K562 (cell line): Measurements from ENCODE around the gene SLC10A4. TPM values are rescaled to one million over a fixed set of nuclear protein-coding genes. Genes with fewer than 3 reads are reported as not detected.

Source experiments
- ATAC-seq: fragments of 200-7000 bp; cut with Tn5 transposase; 3 replicates; pipeline ENCODE4 v1.9.1; 2020; ENCODE audit warnings: moderate library complexity
- BruUV-seq: library from RNA; stranded (reverse); fragments of 400-500 nt; replicated peaks from 2 replicates; lab custom pipeline; 2021; lab: Mats Ljungman, UMichigan
- CTCF ChIA-PET: fragments of 300-600 bp; formaldehyde crosslinking; extraction: SDS; loops from one replicate; lab custom pipeline; 2021; ENCODE audit warnings: low intra/inter-chr PET ratio; lab: Yijun Ruan, JAX
- POLR2A ChIA-PET: fragments of 300-600, 350-650 bp; sonication (Branson Sonifier 250); formaldehyde crosslinking; extraction: SDS; loops from one replicate; lab custom pipeline; 2021; ENCODE audit warnings: antibody characterized with exemption, inconsistent platforms; lab: Yijun Ruan, JAX
- DNase-seq, 4 experiments: peaks; one replicate each; pipeline versions ENCODE4 v3.0.0 to v3.0.0-alpha.2; 2011 to 2018; ENCODE audit warnings: low spot score in 3 of 4, mixed read lengths in 3 of 4; ENCODE audit errors: extremely low read depth in 1 of 4
- FAIRE-seq: peaks from 2 replicates; lab custom pipeline; 2011; peaks lifted over from hg19 to GRCh38; lab: Jason Lieb, UNC
- H2AFZ ChIP-seq: 2 replicates; pipeline ENCODE4 v1.6.0; 2011; ENCODE audit warnings: low read depth, low read length, control low read depth, inconsistent platforms
- H3K27ac ChIP-seq: fragments of 200-600 bp; 3 replicates; pipeline ENCODE4 v1.8.0; 2011; ENCODE audit warnings: low read depth, mild to moderate bottlenecking, control low read depth, inconsistent platforms, low read length, moderate library complexity, mixed read lengths; ENCODE audit errors: extremely low read depth
- H3K27me3 ChIP-seq, 2 experiments: fragments of 300-600 bp in 1 of 2; 2 replicates in 1 of 2; 3 replicates in 1 of 2; pipeline versions ENCODE4 v1.6.0 to v1.8.0; 2011; ENCODE audit warnings: inconsistent platforms in 2 of 2, low read length in 2 of 2, mild to moderate bottlenecking in 1 of 2, mixed read lengths in 1 of 2, moderate library complexity in 1 of 2; ENCODE audit not compliant: control insufficient read depth in 2 of 2, insufficient read depth in 2 of 2
- H3K36me3 ChIP-seq: fragments of 300-600 bp; 3 replicates; pipeline ENCODE4 v1.8.0; 2011; ENCODE audit warnings: mild to moderate bottlenecking, low read length, inconsistent platforms; ENCODE audit not compliant: control insufficient read depth, insufficient read depth
- H3K4me1 ChIP-seq, 2 experiments: fragments of 200-600 bp in 1 of 2; replicated peaks in 1 of 2; 2 replicates in 1 of 2; 3 replicates in 1 of 2; pipeline versions ENCODE4 v1.5.1 to v1.8.0; 2011; ENCODE audit warnings: inconsistent platforms in 2 of 2, low read length in 2 of 2, mild to moderate bottlenecking in 1 of 2, mixed read lengths in 1 of 2, moderate library complexity in 1 of 2; ENCODE audit not compliant: control insufficient read depth in 2 of 2, insufficient read depth in 2 of 2
- H3K4me2 ChIP-seq: 2 replicates; pipeline ENCODE4 v1.6.1; 2011; ENCODE audit warnings: low read length, control low read depth, inconsistent platforms, mixed read lengths; ENCODE audit not compliant: insufficient read depth
- H3K4me3 ChIP-seq: fragments of 200-600 bp; sonication (generic), shearing (Covaris generic); 2 replicates; pipeline ENCODE4 v1.5.1; 2016; ENCODE audit warnings: control low read depth, inconsistent platforms
- H3K79me2 ChIP-seq: fragments of 200-600 bp; 3 replicates; pipeline ENCODE4 v1.8.0; 2011; ENCODE audit warnings: low read length, inconsistent platforms; ENCODE audit not compliant: control insufficient read depth, insufficient read depth
- H3K9ac ChIP-seq, 2 experiments: 2 replicates each; pipeline versions ENCODE4 v1.6.0 to v1.6.1; 2011; ENCODE audit warnings: low read depth in 2 of 2, low read length in 2 of 2, control low read depth in 1 of 2, inconsistent platforms in 1 of 2, mild to moderate bottlenecking in 1 of 2, mixed read lengths in 1 of 2; ENCODE audit not compliant: insufficient read depth in 1 of 2
- H3K9me1 ChIP-seq: one replicate; pipeline ENCODE4 v1.6.0; 2011; ENCODE audit warnings: inconsistent platforms, mild to moderate bottlenecking, low read length, moderate library complexity; ENCODE audit not compliant: control insufficient read depth, insufficient read depth
- H3K9me3 ChIP-seq: replicated peaks from 2 replicates; pipeline ENCODE4 v1.5.1; 2011; ENCODE audit warnings: low read depth, low read length, inconsistent platforms; ENCODE audit not compliant: control insufficient read depth, insufficient read depth
- H4K20me1 ChIP-seq: replicated peaks from 2 replicates; pipeline ENCODE4 v1.6.1; 2011; ENCODE audit warnings: low read length, inconsistent platforms, mixed read lengths; ENCODE audit not compliant: control insufficient read depth, insufficient read depth
- CAMTA2 ChIP-seq: fragments of 250-450 bp; sonication (Bioruptor Pico); conservative IDR thresholded peaks from 2 replicates; pipeline ENCODE4 v1.5.1; 2022
- CEBPB ChIP-seq: fragments of 450-650 bp; IDR thresholded peaks from 2 replicates; pipeline ENCODE4 v1.6.1; 2016; ENCODE audit warnings: missing genetic modification characterization, missing compliant biosample characterization
- CREB1 ChIP-seq, 2 experiments: sonication (generic) in 1 of 2; formaldehyde crosslinking in 1 of 2; IDR thresholded peaks; 2 replicates each; pipeline versions ENCODE4 v1.6.1 to v1.8.0; 2012 to 2022; ENCODE audit warnings: inconsistent platforms in 1 of 2, mild to moderate bottlenecking in 1 of 2, missing genetic modification reagents in 1 of 2, moderate library complexity in 1 of 2
- DPF2 ChIP-seq: fragments of 450-650 bp; IDR thresholded peaks from 2 replicates; pipeline ENCODE4 v1.6.1; 2016
- ELF1 ChIP-seq: fragments of 200-800 bp; sonication (Bioruptor generic); IDR thresholded peaks from 2 replicates; pipeline ENCODE4 v1.6.1; 2016; ENCODE audit warnings: missing genetic modification characterization, missing compliant biosample characterization
- FOXA1 ChIP-seq: fragments of 450-650 bp; IDR thresholded peaks from 2 replicates; pipeline ENCODE4 v1.6.1; 2016; ENCODE audit warnings: mild to moderate bottlenecking, borderline replicate concordance
- MCM5 ChIP-seq: fragments of 450-650 bp; IDR thresholded peaks from 2 replicates; pipeline ENCODE4 v1.6.1; 2016; ENCODE audit warnings: low read depth
- RBBP5 ChIP-seq: fragments of 200-600 bp; sonication (generic); IDR thresholded peaks from 2 replicates; pipeline ENCODE4 v1.6.1; 2012; ENCODE audit warnings: borderline replicate concordance, mild to moderate bottlenecking, low read length, control low read depth, inconsistent platforms; ENCODE audit not compliant: insufficient read depth, poor library complexity, severe bottlenecking
- RBFOX2 ChIP-seq: fragments of 200-400 bp; formaldehyde crosslinking; IDR thresholded peaks from 2 replicates; pipeline ENCODE4 v1.6.1; 2017; ENCODE audit warnings: low read depth, mild to moderate bottlenecking, low read length, moderate library complexity
- RBM39 ChIP-seq: fragments of 200-400 bp; formaldehyde crosslinking; optimal IDR thresholded peaks from 2 replicates; pipeline ENCODE3; 2018; ENCODE audit warnings: low read depth, low read length
- SAP30 ChIP-seq: fragments of 200-600 bp; sonication (generic); IDR thresholded peaks from 2 replicates; pipeline ENCODE4 v1.6.1; 2012; ENCODE audit warnings: borderline replicate concordance, low read depth, mild to moderate bottlenecking, moderate library complexity, low read length, control low read depth, inconsistent platforms; ENCODE audit not compliant: insufficient read depth, poor library complexity, severe bottlenecking
- TAF1 ChIP-seq: IDR thresholded peaks from 2 replicates; pipeline ENCODE4 v1.6.1; 2011; ENCODE audit warnings: mild to moderate bottlenecking, low read length, moderate library complexity; ENCODE audit not compliant: insufficient read depth, control insufficient read depth, severe bottlenecking; ENCODE audit errors: extremely low read depth
- TCF7 ChIP-seq: sonication (generic); IDR thresholded peaks from 2 replicates; pipeline ENCODE4 v1.6.1; 2016; ENCODE audit warnings: antibody characterized with exemption, borderline replicate concordance
- ZNF197 ChIP-seq: fragments of 200-800 bp; sonication (Bioruptor generic); IDR thresholded peaks from 2 replicates; pipeline ENCODE4 v1.6.1; 2016; ENCODE audit warnings: low read depth, missing genetic modification characterization, missing compliant biosample characterization
- WGBS: fragments of 100-300 bp; shearing (Covaris generic); methylation state at CpG from one replicate; pipeline ENCODE4 v1.1.6; 2016; ENCODE audit warnings: low coverage, mixed read lengths; ENCODE audit not compliant: insufficient coverage; ENCODE audit errors: missing lambda C conversion rate; 5-methylcytosine and 5-hydroxymethylcytosine counted together
- in situ Hi-C: fragments of 300-500 bp; cut with MboI; formaldehyde crosslinking; loops from 4 replicates; pipeline ENCODE4 v1.15.0; 2018; ENCODE audit warnings: inconsistent platforms, mixed read lengths
- intact Hi-C: fragments of 100-400 bp; cut with micrococcal nuclease; formaldehyde crosslinking; loops from 2 replicates; pipeline ENCODE4 v1.14.2; 2022
- polyA plus RNA-seq, 8 experiments: library from polyadenylated mRNA; depleted of rRNA in 4 of 8; stranded (reverse) in 5 of 8; unstranded in 3 of 8; fragments of >200 nt; fragmentation: Nextera tagmentation in 2 of 8; fragmentation: Illumina TruSeq in 1 of 8; extraction: Ambion mirVana in 2 of 8; extraction: Trizol in 1 of 8; gene quantifications; 2 replicates each; pipeline versions ENCODE4 v1.2.1 to v1.2.3, GENCODE V29; 2011 to 2014; ENCODE audit warnings: inconsistent platforms in 1 of 8, missing spikeins in 1 of 8
- total RNA-seq, 7 experiments: library from RNA; depleted of rRNA in 6 of 7; stranded (reverse); fragments of >200 nt in 6 of 7; fragmentation: Illumina TruSeq in 2 of 7; extraction: Trizol in 2 of 7; gene quantifications; 2 replicates each; pipeline versions ENCODE4 v1.2.1 to v1.2.3, GENCODE V29; 2011 to 2021; ENCODE audit warnings: low replicate concordance in 1 of 7
- TF ChIP-seq, protein P1 (sequence below): fragments of 250-450 bp; sonication (Bioruptor Pico); IDR thresholded peaks from 2 replicates; pipeline ENCODE4 v1.8.0; 2022; ENCODE audit warnings: inconsistent platforms, mild to moderate bottlenecking, moderate library complexity, borderline replicate concordance
- TF ChIP-seq, protein P2 (sequence below): sonication (generic); formaldehyde crosslinking; IDR thresholded peaks from 2 replicates; pipeline ENCODE4 v1.8.0; 2023; ENCODE audit warnings: mild to moderate bottlenecking, missing genetic modification reagents
- TF ChIP-seq, protein P3 (sequence below): IDR thresholded peaks from 2 replicates; pipeline ENCODE4 v1.6.1; 2014; ENCODE audit warnings: antibody characterized with exemption

SLC10A4 gene
- total and polyA plus RNA-seq, 9 of the 15 experiments (the other 6 are each of a cell fraction or from before 2014, with no cell fraction given), result 2.5 to 16.9 (median 9.3) TPM

- TF ChIP-seq, protein P1, sequence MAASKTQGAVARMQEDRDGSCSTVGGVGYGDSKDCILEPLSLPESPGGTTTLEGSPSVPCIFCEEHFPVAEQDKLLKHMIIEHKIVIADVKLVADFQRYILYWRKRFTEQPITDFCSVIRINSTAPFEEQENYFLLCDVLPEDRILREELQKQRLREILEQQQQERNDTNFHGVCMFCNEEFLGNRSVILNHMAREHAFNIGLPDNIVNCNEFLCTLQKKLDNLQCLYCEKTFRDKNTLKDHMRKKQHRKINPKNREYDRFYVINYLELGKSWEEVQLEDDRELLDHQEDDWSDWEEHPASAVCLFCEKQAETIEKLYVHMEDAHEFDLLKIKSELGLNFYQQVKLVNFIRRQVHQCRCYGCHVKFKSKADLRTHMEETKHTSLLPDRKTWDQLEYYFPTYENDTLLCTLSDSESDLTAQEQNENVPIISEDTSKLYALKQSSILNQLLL, result no peak
- TF ChIP-seq ZNF197 (CRISPR knock-in tag) (no peak), ELF1 (tag) (no peak), RBBP5 (no peak), SAP30 (no peak), CAMTA2 (CRISPR knock-in tag) (no peak), TCF7 (no peak), CEBPB (tag) (no peak)
- TF ChIP-seq, protein P2, sequence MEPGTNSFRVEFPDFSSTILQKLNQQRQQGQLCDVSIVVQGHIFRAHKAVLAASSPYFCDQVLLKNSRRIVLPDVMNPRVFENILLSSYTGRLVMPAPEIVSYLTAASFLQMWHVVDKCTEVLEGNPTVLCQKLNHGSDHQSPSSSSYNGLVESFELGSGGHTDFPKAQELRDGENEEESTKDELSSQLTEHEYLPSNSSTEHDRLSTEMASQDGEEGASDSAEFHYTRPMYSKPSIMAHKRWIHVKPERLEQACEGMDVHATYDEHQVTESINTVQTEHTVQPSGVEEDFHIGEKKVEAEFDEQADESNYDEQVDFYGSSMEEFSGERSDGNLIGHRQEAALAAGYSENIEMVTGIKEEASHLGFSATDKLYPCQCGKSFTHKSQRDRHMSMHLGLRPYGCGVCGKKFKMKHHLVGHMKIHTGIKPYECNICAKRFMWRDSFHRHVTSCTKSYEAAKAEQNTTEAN (CRISPR knock-in tag), result no peak
Observed at GRCh38 chr4:48449151-48449550, 34.0 kb upstream of the SLC10A4 start (continued).

GRCh38 chr4:48450740-48451139, 32.4 kb upstream of the SLC10A4 start:
- no peak for ATAC-seq
- Histone ChIP-seq H3K4me2 (no peak overlapping the region), H3K27ac (no peak overlapping the region), H3K4me1 (peaks cover 0 to 2% of the 10 kb centered on the region in 2 experiments; a peak in 3 of 5 replicates), H2AFZ (no peak overlapping the region), H3K9ac (no peak overlapping the region), H3K9me3 (no peaks in the 10 kb centered on the region), H4K20me1 (no peaks in the 10 kb centered on the region), H3K9me1 (no peaks in the 10 kb centered on the region), H3K27me3 (no peaks in the 10 kb centered on the region), H3K36me3 (no peaks in the 10 kb centered on the region), H3K79me2 (no peaks in the 10 kb centered on the region), H3K4me3 (no peak overlapping the region)
- WGBS, result 68% methylated on average over 3 of the region's 3 CpGs
- BruUV-seq, result no TSS peak
- no peak for FAIRE-seq
- ChIA-PET CTCF (no interaction called here), POLR2A (no interaction called here)
- intact Hi-C loops, result no loop called here
- DNase-seq, result no peak
- in situ Hi-C loops, result no loop called here
- TF ChIP-seq DPF2, result no peak
- TF ChIP-seq FOXA1, result no peak
- no peak for TF ChIP-seq RBFOX2
- no peak for TF ChIP-seq RBM39
- TF ChIP-seq, protein P3, sequence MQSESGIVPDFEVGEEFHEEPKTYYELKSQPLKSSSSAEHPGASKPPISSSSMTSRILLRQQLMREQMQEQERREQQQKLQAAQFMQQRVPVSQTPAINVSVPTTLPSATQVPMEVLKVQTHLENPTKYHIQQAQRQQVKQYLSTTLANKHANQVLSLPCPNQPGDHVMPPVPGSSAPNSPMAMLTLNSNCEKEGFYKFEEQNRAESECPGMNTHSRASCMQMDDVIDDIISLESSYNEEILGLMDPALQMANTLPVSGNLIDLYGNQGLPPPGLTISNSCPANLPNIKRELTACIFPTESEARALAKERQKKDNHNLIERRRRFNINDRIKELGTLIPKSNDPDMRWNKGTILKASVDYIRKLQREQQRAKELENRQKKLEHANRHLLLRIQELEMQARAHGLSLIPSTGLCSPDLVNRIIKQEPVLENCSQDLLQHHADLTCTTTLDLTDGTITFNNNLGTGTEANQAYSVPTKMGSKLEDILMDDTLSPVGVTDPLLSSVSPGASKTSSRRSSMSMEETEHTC, result no peak
- no peak for TF ChIP-seq ELF1 (tag)
- no peak for TF ChIP-seq CREB1 (IDR thresholded peaks at IDR 0.05)
- TF ChIP-seq CREB1 (CRISPR knock-in tag; IDR thresholded peaks at IDR 0.05), result no peak
- no peak for TF ChIP-seq TAF1
- no peak for TF ChIP-seq MCM5
